Posterior cingulate gyrus (tissue), 11 donors: Measurements from ENCODE around the gene GJB4.
"Not testable (repeated sequence)": the region's sequence is repeated elsewhere in the genome, so short reads cannot be mapped to it uniquely, and the experiment has no call there.

Source experiments
- DNase-seq, 10 donors: peaks; one replicate each; pipeline versions ENCODE4 v3.0.0 to v3.0.0-alpha.2; 2020 to 2021; ENCODE audit warnings: mixed read lengths in 3 of 10
- intact Hi-C: fragments of 100-400 bp; cut with DNase I; formaldehyde crosslinking; loops from one replicate; pipeline ENCODE4 v1.15.1; 2023

The GJB4 gene

GRCh38 chr1:34746101-34746500 lies 13.4 kb upstream of the GJB4 start:
- DNase-seq, result no peak
- intact Hi-C loops, result loop anchor here (10.0 kb wide), 1 partner anchor 281 kb away; no protein-coding TSS in a partner anchor

- no peak for DNase-seq
- intact Hi-C loops, result loop anchor here (10.0 kb wide), 1 partner anchor 282 kb away; no protein-coding TSS in a partner anchor
Observed at GRCh38 chr1:34746785-34747637, 12.5 kb upstream of the GJB4 start.

- intact Hi-C loops, result loop anchor here (10.0 kb wide), 1 partner anchor 283 kb away; no protein-coding TSS in a partner anchor
- no peak for DNase-seq
Observed at GRCh38 chr1:34747638-34747941, 11.9 kb upstream of the GJB4 start.

- DNase-seq, result no peak
- intact Hi-C loops, result loop anchor here (10.0 kb wide), 1 partner anchor 285 kb away; no protein-coding TSS in a partner anchor
Observed at GRCh38 chr1:34749992-34750391, 9.5 kb upstream of the GJB4 start.

GRCh38 chr1:34750610-34751009 lies 8.9 kb upstream of the GJB4 start:
- intact Hi-C loops, result no loop called here
- DNase-seq, result peak in 1 of 10 donors; percentile 42

GRCh38 chr1:34753163-34753562 lies 6.4 kb upstream of the GJB4 start:
- intact Hi-C loops, result no loop called here
- DNase-seq, result no peak

- peak in 3 of 10 donors; percentile 25 to 86 (median 62) for DNase-seq
Observed at GRCh38 chr1:34754964-34755637, 4.4 kb upstream of the GJB4 start, which contains the start of gene GJB5. Gene GJB5, plus strand, starts transcription at chr1:34755047. Its CDS starts 2,284 bp downstream, at chr1:34757331.

GRCh38 chr1:34755961-34756360 lies 3.6 kb upstream of the GJB4 start:
- intact Hi-C loops, result no loop called here
- peak in 2 of 10 donors; percentile 50 to 53 for DNase-seq

More at GRCh38 chr1:34754964-34755637, 4.4 kb upstream of the GJB4 start, which contains the start of gene GJB5:
- intact Hi-C loops, result no loop called here

GRCh38 chr1:34757386-34757785 lies 2.2 kb upstream of the GJB4 start:
- intact Hi-C loops, result no loop called here
- peak in 2 of 10 donors; percentile 59 to 69 for DNase-seq

- peak in 1 of 10 donors; percentile 27 for DNase-seq
Observed at GRCh38 chr1:34758751-34759150, 789 bp upstream of the GJB4 start.

GRCh38 chr1:34761176-34761761 lies 1.7 kb downstream of the GJB4 start:
- intact Hi-C loops, result no loop called here
- peak in 2 of 10 donors; percentile 46 to 81 for DNase-seq

More at GRCh38 chr1:34758751-34759150, 789 bp upstream of the GJB4 start:
- intact Hi-C loops, result no loop called here

GRCh38 chr1:34761776-34762307 lies 2.3 kb downstream of the GJB4 start:
- DNase-seq, result peak in 2 of 10 donors; percentile 62 to 72
- intact Hi-C loops, result no loop called here

GRCh38 chr1:34762474-34763141 lies 3.1 kb downstream of the GJB4 start:
- peak in 2 of 10 donors; percentile 49 to 63 for DNase-seq
- intact Hi-C loops, result no loop called here

GRCh38 chr1:34763142-34763781 lies 3.7 kb downstream of the GJB4 start:
- peak in 1 of 10 donors; percentile 66 for DNase-seq
- intact Hi-C loops, result no loop called here

GRCh38 chr1:34768856-34769255 lies 9.3 kb downstream of the GJB4 start:
- no peak for DNase-seq
- intact Hi-C loops, result no loop called here

- intact Hi-C loops, result no loop called here
- peak in 5 of 10 donors; percentile 20 to 64 (median 41) for DNase-seq
Observed at GRCh38 chr1:34770891-34771504, 11.5 kb downstream of the GJB4 start.

- intact Hi-C loops, result no loop called here
Observed at GRCh38 chr1:34771573-34772371, 12.2 kb downstream of the GJB4 start.

GRCh38 chr1:34773114-34773513 lies 13.6 kb downstream of the GJB4 start:
- peak in 1 of 10 donors; percentile 38 for DNase-seq

More at GRCh38 chr1:34771573-34772371, 12.2 kb downstream of the GJB4 start:
- DNase-seq, result peak in 1 of 10 donors; percentile 40

More at GRCh38 chr1:34773114-34773513, 13.6 kb downstream of the GJB4 start:
- intact Hi-C loops, result not testable (repeated sequence)
